HG03159 (cell line): Measurements from ENCODE around the gene CMKLR1.

ENCODE experiments used
- ATAC-seq: cut with Tn5 transposase; IDR thresholded peaks from one replicate; pipeline ENCODE4 v1.9.1; 2021; ENCODE audit warnings: mild to moderate bottlenecking, moderate library complexity; ENCODE audit not compliant: unreplicated experiment

The CMKLR1 gene

DNA sequence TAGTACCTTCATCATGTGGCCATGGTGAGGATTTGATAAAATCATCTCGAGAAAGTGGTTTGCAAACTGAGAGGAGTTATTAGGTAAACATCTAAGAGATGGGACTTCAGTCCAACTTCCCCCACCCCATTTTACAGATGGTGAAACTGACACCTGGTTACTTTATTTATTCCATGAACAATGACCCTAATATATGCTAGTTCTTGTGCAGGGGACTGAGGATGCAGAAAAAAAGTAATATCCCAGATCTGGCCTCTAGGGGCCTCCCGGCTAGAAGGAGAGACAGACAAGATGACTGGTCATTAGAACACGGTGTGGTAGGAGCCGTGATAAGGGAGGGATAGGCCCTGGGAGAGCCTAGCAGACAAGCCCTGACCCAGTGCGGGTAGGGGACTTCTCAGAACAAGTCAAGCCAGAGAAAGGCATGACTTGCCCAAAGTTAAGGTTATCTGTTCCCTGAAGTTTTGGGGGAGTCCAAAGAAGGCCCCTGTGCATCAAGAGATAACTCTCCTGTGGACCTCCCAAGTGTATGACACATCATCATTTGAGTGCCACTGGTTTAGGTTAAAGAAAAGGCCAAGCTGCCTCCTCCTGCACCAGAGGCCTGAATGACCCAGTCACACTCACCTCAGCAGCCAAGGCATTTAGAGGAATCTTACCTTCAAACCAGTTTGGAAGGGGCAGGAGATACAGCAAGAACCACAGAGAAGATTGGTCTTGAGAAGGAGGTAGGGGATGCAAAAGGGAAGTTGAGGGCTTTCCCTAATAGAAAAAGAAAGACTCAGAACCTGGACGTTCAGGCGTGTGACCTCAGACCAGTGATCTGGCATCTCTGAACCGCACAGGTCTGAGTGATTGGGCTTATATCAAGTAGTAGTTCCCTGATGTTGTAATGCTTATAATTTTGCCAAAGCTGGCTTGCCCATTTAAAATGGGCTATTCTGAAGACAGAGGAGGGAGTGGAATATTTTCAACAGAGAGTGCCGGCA is 1.6 kb downstream of the CMKLR1 start:
- ATAC-seq, result no peak

DNA sequence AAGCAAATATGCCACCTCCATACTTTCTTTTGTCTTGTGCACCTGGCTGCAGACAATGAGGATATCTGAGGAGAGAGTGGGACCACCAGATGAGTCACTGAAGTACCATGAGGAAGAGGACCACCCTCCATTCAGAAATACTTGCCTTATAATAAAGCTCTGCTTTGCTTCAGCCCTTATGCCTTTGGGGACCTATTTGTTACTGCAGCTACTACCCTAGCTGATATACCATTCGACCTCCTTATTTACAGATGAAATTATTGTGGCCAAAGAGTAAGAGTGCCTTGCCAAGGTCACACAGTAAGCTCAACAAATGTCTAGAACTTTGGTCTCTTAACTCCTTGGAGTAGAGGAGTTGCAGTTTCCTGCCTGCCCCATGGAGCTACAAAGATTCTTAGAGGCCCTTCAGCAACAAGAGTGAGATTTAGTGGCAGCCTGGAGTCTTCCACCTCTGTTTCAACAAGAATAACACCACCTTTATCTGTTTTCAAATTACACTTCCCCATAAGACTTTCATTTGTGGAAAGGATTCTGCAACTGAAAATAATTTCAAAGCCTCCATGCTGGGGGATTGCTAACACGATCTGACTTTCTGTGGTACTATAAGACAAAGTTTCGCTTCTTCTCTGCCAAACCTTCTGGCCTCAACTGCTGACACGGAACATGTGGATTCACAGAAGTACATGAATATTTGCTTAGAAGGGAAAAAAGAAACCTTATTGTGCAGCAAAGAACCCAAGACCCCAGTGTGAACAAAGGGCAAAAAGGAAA is 3.6 kb downstream of the CMKLR1 start:
- ATAC-seq, result peak; percentile 67

DNA sequence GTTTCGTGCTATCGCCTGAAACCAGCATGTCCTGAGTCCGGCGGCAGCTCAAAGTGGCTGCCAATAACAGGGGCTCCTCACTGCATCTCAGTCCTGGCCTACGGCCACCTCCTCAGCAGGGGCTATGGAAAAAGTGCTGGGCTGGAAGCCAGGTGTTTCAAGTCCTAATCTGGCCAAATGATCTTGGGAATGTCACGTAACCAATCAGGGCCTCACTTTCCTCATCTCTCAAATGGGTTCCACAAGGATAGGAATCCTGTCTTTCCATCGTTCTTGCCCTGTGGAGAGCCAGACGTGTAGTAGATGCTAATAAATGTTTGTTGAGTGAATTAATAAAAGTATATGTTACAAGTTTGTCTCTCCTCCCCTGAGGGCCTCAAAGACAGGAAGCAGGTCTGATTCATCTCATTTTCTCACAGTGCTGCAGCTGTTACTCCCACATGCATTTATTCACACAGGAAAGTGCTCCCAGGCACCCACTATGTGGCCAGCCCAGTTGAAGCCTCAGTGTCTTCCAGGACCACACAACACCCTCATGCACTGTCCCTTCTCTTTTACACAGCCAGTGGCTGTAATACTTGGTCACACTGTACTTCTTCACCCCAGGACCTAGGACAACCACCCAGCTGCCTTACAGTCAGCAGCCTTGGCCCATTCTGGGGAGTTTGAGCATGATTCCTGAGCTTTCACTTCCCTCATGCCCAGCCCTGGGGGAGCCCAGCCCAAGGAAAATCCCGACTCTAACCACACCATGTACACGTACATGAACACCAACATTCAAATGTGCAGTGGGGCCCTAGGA is 5.0 kb downstream of the CMKLR1 start:
- no peak for ATAC-seq

DNA sequence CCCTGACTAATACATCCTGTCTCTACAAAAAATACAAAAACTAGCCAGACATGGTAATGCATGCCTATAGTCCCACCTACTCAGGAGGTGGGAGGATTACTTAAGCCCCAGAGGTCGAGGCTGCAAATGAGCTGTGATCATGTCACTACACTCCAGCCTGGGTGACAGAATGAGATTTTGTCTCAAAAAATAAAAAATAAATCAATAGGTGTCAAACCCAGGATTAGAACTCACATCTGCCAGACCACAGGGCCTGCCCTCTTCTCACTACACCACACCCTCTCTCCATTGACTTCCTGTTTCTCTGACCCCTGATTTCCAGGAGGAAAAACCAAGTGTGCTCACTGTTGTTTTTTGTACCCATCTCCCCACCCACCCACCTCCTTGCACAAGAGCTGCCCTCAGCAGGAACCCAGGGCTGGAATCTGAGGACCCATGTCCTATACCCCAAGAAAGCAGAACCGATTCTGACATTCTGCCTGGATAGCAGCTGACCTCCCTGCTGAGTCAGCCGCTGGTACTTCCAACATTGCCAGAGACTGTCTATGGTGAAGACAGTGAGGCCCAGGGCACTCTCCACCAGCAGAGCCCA is 6.2 kb downstream of the CMKLR1 start:
- no peak for ATAC-seq

DNA sequence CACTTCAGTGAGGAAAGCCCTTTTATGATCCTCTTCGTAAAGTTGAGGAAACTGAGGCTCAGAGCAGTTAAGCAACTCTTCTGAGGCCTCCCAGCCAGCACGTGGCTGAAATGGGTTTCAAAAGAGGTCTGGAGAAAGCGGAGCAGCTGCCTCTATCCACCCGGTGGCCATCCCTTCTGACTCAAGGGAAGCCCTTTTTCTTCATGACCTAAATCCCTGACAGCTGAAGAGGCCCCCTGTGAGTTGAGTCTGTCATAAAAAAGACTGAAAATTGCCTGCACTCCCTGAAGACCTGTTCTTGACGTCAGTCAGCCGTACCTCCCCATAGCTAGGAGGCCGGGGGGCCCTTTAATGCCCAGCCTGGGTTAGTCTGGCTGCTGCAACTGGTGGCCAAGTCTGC is 10.7 kb downstream of the CMKLR1 start:
- no peak for ATAC-seq

DNA sequence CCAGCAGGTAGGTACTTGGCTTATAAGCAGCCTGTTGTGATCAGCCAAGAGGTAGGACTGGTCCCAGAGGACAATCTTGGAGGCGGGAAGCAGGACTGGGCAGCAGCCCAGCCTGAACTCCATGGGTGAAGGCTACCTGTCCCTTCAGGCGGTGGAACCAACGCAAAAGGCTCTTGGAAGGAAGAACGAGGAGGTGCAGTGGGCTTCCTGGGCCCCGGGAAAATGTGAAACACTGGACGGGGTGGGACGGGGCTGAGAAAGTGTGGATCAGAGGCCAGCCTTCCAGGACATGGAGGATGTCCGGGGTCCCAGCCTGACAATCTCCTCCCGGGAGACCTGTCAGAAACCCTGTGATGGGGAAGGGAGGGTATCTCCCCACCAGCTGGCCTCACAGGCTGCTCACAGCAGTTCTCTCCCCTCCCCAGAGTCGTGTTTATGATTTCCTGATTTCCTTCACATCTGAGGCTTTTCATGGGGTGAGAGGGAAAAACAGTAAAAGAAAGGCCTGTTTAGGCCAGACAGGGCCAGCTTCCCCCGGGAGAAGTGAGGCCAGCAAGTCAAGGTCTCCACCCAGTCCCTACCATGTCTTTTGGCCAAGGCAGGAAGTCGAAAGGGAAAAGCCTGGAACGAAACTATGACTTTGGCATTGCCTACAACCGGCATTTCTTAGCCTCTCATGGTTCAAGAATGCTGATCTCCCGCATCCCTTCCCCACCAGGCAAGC is 11.3 kb downstream of the CMKLR1 start:
- ATAC-seq, result no peak

DNA sequence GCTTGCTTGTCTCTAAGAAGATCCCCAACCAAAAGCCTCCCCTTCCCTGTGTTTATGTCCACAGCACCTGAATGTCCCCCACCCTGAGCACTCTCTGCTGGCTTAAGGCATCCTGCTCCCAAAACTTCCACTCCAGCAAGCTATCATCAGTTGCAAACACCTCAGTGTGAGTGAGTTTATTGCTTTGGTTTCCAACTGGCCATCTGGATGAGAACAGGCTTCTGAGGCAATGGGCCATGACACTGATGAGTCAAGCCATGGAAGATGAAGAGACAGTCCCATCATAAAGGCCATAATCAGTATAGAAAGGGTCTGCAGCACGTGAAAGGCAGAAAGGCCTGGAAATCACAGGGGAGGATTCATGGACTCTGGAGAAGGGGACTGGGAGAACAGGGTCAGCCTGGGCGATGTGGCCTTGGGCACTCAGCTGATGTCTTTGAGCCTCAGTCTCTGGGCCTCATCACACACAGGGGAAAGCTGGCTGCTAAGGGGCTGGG is 12.8 kb downstream of the CMKLR1 start:
- ATAC-seq, result no peak

DNA sequence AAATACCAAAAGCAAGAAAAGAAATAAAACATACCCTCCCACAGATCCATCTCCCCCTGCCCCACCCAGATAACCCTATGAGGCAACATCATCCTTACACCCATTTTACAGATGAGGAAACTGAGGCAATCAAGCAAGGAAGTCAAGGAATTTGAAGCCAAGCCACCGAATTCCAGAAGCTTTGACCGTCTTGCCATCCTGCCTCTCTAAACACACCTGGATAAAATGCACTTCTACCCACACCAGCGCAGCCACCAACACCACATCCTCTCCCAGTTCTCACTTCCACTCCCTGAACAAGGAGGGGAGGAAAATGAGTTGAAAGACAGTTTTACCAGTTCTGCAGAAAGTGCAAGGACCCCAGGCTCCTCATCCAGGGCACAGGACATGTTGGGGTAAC is 13.6 kb downstream of the CMKLR1 start:
- no peak for ATAC-seq

DNA sequence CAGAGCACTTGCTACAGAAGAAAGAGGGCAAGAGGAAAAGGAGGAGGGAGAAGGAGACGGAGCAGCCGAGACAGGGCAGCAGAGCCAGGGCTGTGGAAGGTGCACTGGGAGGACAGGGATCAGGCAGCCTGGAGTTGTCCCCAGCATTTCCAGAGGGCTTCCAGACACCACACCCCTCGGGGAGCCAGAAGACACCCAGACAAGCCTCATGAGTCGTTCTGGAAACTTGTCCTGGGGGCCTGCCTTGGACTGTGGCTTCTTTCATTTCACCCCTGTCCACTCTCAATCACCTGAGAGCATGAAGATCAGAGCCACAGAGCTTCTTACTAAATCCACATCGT is 14.1 kb downstream of the CMKLR1 start:
- no peak for ATAC-seq

DNA sequence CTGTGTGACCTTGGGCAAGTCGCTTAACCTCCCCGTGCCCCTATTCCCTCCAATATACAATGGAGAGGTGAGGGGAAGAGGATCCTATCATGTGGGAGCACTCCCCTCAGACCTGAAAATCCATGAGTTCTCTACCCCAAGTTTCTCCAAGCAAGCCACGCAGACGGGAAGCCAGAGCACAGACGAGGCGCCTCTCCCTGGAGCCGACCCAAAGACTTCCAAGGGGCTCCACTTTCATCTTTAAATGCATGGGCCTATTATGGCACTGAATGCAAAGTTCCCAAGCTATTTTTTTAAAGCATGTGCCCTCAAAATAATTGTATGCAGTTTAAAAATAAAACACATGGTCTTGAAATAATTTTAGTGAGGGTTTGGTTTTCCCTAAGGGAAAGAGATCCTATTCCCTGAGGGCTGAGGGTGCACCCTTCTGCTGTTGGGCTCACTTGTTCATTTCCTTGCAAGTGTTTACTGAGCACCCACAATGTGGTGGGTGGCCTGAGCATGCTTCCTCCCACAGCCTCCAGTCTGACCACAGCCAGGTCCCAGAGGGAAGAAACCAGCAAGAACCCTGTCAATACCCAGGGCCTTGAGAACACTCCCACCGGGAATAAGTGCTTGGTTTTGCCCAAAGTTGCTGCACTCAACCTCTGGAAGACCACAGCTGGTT is 14.6 kb downstream of the CMKLR1 start:
- ATAC-seq, result no peak

DNA sequence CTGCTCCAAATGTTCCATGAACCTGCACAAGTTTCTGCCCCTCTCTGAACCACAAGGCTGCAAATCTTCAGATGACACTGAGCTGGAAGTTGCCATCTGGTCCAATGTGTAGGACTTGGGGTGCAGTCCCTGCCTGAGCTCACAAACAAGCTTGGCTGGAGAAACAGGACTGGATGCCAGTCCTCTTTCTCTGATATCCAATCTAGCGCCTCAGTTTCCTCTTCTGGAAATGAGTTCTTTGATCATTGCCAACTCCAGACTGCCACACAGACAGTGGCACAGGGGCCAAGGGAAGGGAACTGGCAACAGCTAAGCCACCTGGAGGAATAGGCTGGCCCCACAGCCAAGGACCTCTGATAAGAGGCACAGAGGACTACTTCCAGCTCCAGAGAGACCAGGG is 15.5 kb downstream of the CMKLR1 start:
- no peak for ATAC-seq

DNA sequence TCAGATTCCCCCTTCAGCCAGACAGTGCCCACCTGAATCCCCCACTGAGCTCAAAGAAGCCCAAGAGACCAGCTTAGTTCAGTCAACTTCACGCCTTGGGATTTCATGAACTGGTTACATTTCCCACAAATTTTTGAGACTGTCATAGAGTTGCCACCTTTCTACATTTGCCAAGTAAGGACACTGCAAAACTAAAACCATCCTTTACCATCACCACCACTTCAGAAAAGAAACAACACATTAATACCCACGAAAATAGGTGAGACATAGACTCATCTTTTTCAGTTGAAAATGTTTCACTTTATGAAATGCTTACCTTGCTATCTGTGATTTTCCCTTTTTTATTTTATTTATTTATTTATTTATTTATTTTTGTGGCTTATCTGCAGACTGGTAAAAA is 16.1 kb downstream of the CMKLR1 start:
- ATAC-seq, result no peak

DNA sequence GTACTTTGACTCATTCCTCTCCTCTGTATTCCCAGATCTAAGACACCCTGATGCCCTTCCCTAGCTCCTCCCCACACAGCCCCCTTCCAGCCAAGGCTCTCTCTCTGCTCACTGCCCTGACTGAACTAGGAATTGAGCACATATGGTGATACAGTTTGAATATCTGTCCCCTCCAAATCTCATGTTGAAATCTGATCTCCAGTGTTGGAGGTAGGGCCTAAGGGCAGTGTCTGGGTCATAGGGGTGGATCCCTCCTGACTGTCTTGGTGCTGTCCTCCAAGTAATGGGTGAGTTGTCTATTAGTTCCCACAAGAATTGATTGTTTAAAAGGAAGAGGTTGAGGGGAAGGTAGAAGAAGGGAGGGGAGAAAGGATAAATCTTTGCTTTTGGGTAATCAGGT is 17.4 kb downstream of the CMKLR1 start:
- no peak for ATAC-seq

DNA sequence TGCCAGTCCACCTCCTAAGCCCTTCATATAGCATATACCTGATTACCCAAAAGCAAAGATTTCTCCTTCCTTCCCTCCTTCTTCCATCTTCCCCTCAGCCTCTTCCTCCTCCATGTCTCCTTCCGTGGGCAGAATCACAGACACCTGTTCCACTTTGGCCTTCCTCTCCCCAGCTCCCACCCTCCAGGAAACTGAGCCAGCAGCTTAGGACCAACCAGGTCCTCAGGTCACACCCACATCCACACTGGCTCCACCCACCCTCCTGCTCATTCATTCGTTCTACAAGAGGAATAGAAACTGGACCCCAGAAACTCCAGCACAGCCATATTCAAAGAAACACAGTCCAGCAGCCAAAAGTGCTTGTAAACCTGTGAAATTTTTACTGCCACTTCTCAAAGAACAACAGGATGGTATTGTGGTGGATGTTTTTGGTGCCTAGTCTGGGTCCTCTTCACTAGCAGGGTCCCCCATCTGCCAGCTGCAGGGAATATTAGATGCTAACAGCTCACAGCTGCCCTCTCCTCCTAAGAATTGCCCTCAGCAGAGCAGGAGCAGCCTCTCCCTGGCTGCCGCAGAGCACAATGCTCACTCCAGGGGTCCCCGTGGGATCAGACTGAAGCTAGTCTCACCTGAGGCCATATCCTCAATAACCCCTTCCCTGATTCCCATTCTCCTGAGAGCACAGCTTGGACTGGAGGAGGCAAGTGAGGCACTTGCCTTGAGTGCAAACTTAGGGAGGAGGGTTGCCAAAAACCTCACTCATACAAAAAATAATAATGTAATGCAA is 18.4 kb downstream of the CMKLR1 start:
- ATAC-seq, result peak; percentile 65

DNA sequence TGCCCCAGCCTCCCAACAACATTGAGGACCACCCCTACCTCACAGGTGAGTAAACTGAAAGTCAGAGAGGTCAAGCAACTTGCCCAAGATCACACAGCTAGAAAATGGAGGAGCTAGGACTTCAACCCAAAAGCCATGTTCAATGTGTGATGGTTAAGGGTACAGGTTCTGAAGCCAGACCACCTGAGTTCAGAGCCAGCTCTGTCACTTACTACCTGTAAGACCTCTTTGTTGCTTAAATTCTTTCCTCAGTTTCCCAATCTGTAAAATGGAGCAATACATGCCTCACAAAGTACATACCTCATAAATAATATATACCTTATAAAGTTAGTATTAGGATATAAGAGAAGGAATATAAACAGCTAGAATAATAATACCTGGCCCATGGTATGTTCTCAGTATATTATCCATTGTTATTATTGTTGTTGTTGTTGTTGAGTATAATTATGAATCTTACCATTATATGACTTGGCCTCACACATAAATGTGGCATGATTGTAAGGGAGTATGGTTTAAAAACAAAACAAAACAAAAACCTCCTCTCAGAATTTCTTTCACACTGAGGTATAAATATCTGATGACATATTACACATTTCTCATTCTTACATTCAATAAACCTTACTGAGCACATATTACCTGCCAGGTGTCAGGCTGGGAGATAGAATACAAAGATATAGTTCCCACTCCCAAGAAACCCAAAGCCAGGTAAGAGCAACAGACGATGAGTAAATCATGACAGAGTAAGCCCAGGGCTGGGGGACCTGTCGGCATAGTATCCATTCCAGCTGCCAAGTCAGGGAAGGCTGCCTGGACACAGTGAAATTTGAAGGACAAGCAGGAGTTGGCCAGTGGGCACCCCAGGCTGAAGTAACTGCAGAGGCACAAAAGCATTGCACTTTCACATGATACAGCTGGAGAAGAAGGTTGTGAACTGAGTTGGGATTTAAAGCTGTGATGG is 19.6 kb downstream of the CMKLR1 start:
- peak; percentile 55 for ATAC-seq

DNA sequence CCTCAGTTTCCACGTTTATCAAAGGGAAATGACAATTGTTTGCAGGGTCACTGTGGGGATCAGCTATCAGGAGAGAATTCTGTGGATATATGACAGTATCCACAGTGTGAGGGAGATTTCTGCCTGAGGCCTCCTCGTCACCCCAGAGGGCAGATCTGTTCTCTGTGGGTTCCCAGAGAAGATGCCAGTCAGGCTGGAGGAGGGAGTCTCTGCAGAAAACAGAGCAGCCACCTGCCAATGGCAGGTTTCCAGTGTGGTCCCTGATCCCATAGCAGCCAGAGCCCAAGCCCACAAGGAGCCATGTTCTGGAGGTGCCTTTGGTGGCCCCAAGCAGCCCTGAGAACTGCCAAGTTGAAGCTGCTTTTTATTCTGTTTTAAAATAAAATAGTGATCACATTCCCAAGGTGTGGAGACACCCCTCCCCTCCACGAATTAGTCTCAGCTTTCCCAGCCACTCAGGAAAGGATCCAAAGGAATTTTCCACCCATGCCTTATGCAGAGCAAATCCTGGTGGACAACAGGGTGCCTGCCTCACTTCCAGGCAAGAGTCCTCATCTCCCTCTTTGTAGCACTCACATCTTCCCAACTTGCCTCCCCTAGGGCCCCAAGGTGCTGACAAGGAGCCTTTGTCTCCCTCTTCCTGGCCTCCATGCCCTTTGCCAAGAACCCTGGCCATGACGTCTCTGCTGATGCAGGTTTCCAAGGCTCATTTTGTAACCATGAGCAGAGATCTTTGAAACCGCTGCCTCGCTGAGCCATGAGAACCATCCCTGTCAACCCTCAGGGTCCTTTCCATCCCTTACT is 20.4 kb downstream of the CMKLR1 start:
- ATAC-seq, result no peak
